HUDEP-2 (cell line): ENCODE results near the gene SFPQ.
"Not testable (repeated sequence)": the region's sequence is repeated elsewhere in the genome, so short reads cannot be mapped to it uniquely, and the experiment has no call there.

Experiments
- DNase-seq, 76 experiments: peaks; one replicate each; lab custom pipeline; 2025; ENCODE audit not compliant: unreplicated experiment in 76 of 76; lab: John Stamatoyannopoulos, UW

The SFPQ gene

GRCh38 chr1:35192853-35193664 lies at the start of gene SFPQ:
SFPQ (minus strand) TSS chr1:35193145; CDS start chr1:35193049, 96 bp downstream.
- peak; percentile 86 to 98 (median 95) for DNase-seq

GRCh38 chr1:35236772-35237171 lies 43.8 kb upstream of the SFPQ start:
- not testable (repeated sequence) for DNase-seq

- no peak for DNase-seq
These were observed 38.3 kb upstream of the SFPQ start for GRCh38 chr1:35231287-35231686.

- DNase-seq = no peak
These were observed 36.8 kb upstream of the SFPQ start for GRCh38 chr1:35229587-35230360.

GRCh38 chr1:35226546-35226945 lies 33.6 kb upstream of the SFPQ start:
- DNase-seq = no peak

- no peak for DNase-seq
These were observed 30.2 kb upstream of the SFPQ start for GRCh38 chr1:35223084-35223630.

- peak in 2 of 76 experiments; percentile 2 to 4 for DNase-seq
These were observed 29.6 kb upstream of the SFPQ start for GRCh38 chr1:35222322-35223083.

- DNase-seq = peak in 8 of 76 experiments; percentile 0 to 14 (median 6)
These were observed 28.0 kb upstream of the SFPQ start for GRCh38 chr1:35220976-35221375.

GRCh38 chr1:35215346-35215745 lies 22.4 kb upstream of the SFPQ start:
- no peak for DNase-seq

GRCh38 chr1:35211120-35211414 lies 18.1 kb upstream of the SFPQ start:
- no peak for DNase-seq

GRCh38 chr1:35210321-35211119 lies 17.6 kb upstream of the SFPQ start:
- DNase-seq = no peak

GRCh38 chr1:35203295-35203694 lies 10.3 kb upstream of the SFPQ start:
- DNase-seq = no peak

- DNase-seq = peak in 64 of 76 experiments; percentile 6 to 77 (median 42)
These were observed 9.2 kb upstream of the SFPQ start for GRCh38 chr1:35202048-35202719.

GRCh38 chr1:35201631-35202030 lies 8.7 kb upstream of the SFPQ start:
- no peak for DNase-seq

GRCh38 chr1:35192056-35192852 lies 691 bp downstream of the SFPQ start:
- DNase-seq = peak in 70 of 76 experiments; percentile 10 to 76 (median 58)

- DNase-seq = no peak
These were observed 1.4 kb downstream of the SFPQ start for GRCh38 chr1:35191429-35192055.

GRCh38 chr1:35190784-35191183 lies 2.2 kb downstream of the SFPQ start:
- DNase-seq = no peak
